Activated CD8-positive, alpha-beta memory T cell treated with anti-CD3 and anti-CD28 coated beads, Interleukin-2, amount 10 ng/mL, durations not matched to agents 7 days and 5 days (primary cell): ENCODE measurements around the gene DNAH7. TPM values are rescaled to one million over a fixed set of nuclear protein-coding genes. Genes with fewer than 3 reads are reported as not detected.

Experiments used
- ATAC-seq: fragments of 150-1000 bp; cut with Tn5 transposase; one replicate; pipeline ENCODE4 v1.10.0; 2021; ENCODE audit warnings: moderate library complexity
- CTCF ChIA-PET: fragments of 350-600 bp; sonication (Branson Sonifier 250); formaldehyde crosslinking; loops from one replicate; lab custom pipeline; 2021; ENCODE audit warnings: antibody characterized with exemption; lab: Charles Lee
- DNase-seq: peaks from one replicate; pipeline ENCODE4 v3.0.0-alpha.2; 2020
- H3K27ac Mint-ChIP-seq: one replicate; pipeline ENCODE4 v1.8.0; 2021; ENCODE audit warnings: mild to moderate bottlenecking, mixed read lengths
- H3K27me3 Mint-ChIP-seq: one replicate; pipeline ENCODE4 v1.8.0; 2021; ENCODE audit warnings: mixed read lengths
- H3K36me3 Mint-ChIP-seq: one replicate; pipeline ENCODE4 v1.8.0; 2021; ENCODE audit warnings: mild to moderate bottlenecking, mixed read lengths
- H3K4me1 Mint-ChIP-seq: one replicate; pipeline ENCODE4 v1.8.0; 2021; ENCODE audit warnings: mixed read lengths
- H3K4me3 Mint-ChIP-seq: one replicate; pipeline ENCODE4 v1.8.0; 2021; ENCODE audit warnings: mild to moderate bottlenecking, moderate library complexity, mixed read lengths
- H3K9me3 Mint-ChIP-seq: one replicate; pipeline ENCODE4 v1.8.0; 2022; ENCODE audit warnings: low read depth, mixed read lengths
- total RNA-seq, 2 experiments: library from RNA; stranded (reverse); gene quantifications; one replicate each; pipeline ENCODE4 v1.2.3, GENCODE V29; 2021

Gene DNAH7
- total RNA-seq, 2 experiments from 2014 or later = 0.20 TPM; not detected in 1

DNA sequence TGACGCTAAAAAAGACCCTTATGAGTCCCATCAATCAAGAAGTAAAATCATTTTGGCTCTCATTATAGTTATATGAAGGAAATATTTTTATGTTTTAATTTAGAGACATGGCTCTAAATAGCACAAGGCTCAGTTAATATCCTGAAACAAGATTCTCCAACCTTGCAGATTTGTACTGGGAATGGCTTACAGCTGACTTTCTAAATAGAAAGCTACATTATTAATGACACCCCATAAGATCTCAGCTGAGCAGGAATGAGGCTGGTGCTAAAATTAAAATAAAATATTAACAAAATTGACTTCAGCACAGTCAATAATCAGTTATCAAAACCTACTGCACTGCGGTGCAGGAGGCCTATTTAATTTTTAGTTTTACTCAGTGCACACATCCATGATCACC is 274.8 kb downstream of the DNAH7 start:
- Mint-ChIP-seq H3K27ac (no peak overlapping the region), H3K27me3 (no peaks in the 10 kb centered on the region), H3K4me1 (no peaks in the 10 kb centered on the region), H3K4me3 (no peak overlapping the region), H3K9me3 (peaks cover 3% of the 10 kb centered on the region), H3K36me3 (no peaks in the 10 kb centered on the region)
- DNase-seq = no peak
- CTCF ChIA-PET = no interaction called here
- no peak for ATAC-seq

DNA sequence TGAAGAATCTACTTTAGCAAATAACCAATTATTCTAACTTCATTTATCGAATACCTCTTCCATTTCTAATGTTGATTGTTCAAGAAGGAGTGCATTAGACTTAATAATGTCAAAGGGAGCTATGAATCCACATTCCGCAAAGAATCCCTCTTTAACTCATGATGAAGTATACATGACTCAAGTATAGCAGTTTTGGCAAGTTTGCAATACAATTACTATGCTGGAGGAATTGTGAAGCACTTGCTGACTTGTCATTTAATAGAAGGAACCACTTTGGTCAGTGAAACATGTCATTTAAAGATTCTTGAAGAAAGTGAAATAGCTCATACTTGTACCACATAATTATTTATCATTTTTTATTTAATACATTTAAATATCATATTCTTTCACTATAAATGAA is 286.5 kb downstream of the DNAH7 start:
- no peak overlapping the region for H3K4me3 Mint-ChIP-seq
- no peak for DNase-seq
- H3K27me3 Mint-ChIP-seq = peaks cover 2% of the 10 kb centered on the region
- CTCF ChIA-PET = no interaction called here
- ATAC-seq = no peak
- H3K36me3 Mint-ChIP-seq = no peaks in the 10 kb centered on the region
- H3K27ac Mint-ChIP-seq = no peak overlapping the region
- H3K9me3 Mint-ChIP-seq = no peaks in the 10 kb centered on the region
- H3K4me1 Mint-ChIP-seq = no peaks in the 10 kb centered on the region

DNA sequence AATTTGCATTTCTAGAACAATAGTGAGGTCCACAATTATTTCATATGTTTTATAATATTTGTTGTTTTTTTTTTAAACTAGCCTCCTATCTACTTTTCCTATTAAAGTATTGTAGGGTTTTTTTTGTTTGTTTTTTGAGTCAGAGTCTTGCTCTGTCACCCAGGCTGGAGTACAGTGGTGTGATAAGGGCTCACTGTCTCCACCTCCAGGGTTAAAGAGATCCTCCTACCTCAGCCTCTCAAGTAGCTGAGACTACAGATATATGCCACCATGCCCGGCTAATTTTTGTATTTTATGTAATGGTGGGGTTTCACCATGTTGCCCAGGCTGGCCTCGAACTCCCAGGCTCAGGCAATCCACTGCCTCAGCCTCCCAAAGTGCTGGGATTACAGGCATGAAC is 289.1 kb downstream of the DNAH7 start:
- ATAC-seq = no peak
- Mint-ChIP-seq H3K27ac (no peak overlapping the region), H3K4me1 (no peaks in the 10 kb centered on the region)

DNA sequence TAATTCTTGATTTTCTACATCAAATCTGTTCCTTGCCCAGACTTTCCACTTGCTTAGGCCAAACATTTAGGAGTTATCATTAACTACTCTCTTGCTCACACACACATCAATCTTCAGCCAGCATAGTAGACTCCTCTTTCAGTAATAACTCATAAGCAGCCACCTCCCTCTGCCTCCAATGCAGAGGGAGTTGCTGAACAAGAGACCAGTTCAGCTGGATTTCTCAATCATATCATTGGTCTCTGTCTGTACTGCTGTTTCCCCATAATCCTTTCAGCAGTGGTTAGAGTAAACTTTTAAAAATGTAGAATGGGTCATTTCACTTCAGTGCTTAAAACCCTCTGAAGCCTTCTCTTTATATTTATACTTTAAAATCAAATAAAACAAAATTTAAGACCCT is 298.7 kb downstream of the DNAH7 start:
- no peaks in the 10 kb centered on the region for H3K36me3 Mint-ChIP-seq
- H3K4me3 Mint-ChIP-seq = no peak overlapping the region
- CTCF ChIA-PET = no interaction called here
- no peaks in the 10 kb centered on the region for H3K9me3 Mint-ChIP-seq
- ATAC-seq = no peak
- H3K4me1 Mint-ChIP-seq = no peaks in the 10 kb centered on the region
- DNase-seq = no peak
- H3K27me3 Mint-ChIP-seq = no peaks in the 10 kb centered on the region
- no peak overlapping the region for H3K27ac Mint-ChIP-seq

More for the DNA sequence above, 289.1 kb downstream of the DNAH7 start:
- DNase-seq = no peak
- Mint-ChIP-seq H3K4me3 (no peak overlapping the region), H3K27me3 (peaks cover 2% of the 10 kb centered on the region), H3K9me3 (no peaks in the 10 kb centered on the region), H3K36me3 (no peaks in the 10 kb centered on the region)
- CTCF ChIA-PET = no interaction called here

DNA sequence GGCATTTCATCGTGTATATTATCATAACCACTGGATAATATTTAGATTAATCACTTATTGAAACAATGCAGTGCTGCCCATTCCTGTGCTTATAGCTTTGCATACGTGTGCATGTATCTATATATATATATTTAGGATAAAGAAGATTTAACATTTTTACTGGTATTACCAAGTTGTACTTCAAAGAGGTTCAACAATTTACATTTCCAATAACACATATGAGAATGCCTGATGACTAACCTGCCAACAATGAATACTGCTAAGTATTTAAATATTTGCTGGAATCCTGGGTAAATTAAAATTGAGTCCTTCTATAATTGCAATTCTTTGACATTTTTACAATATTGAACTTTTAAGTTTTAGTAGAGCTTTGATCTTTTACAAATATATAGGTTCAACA is 300.2 kb downstream of the DNAH7 start:
- ATAC-seq (no peak), DNase-seq (no peak)
- Mint-ChIP-seq H3K27me3 (no peaks in the 10 kb centered on the region), H3K27ac (no peak overlapping the region), H3K4me3 (no peak overlapping the region), H3K4me1 (no peaks in the 10 kb centered on the region), H3K9me3 (no peaks in the 10 kb centered on the region), H3K36me3 (no peaks in the 10 kb centered on the region)
- CTCF ChIA-PET = no interaction called here

DNA sequence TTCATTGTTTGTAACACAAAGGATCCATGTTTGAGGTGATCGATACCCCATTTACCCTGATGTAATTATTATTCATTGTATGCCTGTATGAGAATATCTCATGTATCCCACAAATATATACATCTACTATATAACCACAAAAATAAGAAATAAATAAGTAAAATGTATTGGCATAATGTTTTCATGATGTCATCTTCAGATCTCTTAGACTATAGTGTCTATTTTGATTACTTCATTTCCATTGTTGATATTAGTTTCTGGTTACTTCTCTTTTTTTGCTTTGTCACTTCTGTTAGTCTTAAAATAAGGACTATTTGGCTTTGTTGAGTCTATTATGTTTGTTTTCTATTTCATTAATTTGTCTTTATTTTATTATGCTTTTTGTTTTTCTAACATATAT is 301.9 kb downstream of the DNAH7 start:
- CTCF ChIA-PET = interaction anchor here (0.7 kb wide), 2 partner anchors 17 to 302 kb away, joined by 3 read pairs; no protein-coding TSS in a partner anchor
- DNase-seq = no peak
- Mint-ChIP-seq H3K4me3 (no peak overlapping the region), H3K27me3 (no peaks in the 10 kb centered on the region), H3K4me1 (no peaks in the 10 kb centered on the region), H3K27ac (no peak overlapping the region), H3K36me3 (no peaks in the 10 kb centered on the region), H3K9me3 (peaks cover 4% of the 10 kb centered on the region)
- ATAC-seq = no peak

DNA sequence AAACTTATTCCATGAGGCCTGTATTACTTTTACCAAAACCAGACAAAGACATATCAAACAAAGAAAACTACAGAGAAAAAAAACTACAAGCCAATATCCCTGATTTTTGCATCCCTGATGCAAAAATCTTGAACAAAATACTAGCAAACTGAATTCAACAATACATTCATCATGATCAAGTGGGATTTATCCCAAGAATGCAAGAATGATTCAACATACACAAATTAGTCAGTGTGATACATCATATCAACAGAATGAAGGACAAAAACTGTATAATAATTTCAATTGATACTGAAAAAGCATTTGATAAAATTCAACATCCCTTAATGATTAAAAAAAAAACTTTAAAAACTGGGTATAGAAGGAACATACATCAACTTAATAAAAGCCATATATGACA is 304.8 kb downstream of the DNAH7 start:
- H3K4me3 Mint-ChIP-seq = no peak overlapping the region
- ATAC-seq = no peak
- H3K4me1 Mint-ChIP-seq = no peaks in the 10 kb centered on the region
- DNase-seq = no peak
- no peak overlapping the region for H3K27ac Mint-ChIP-seq
- H3K27me3 Mint-ChIP-seq = no peaks in the 10 kb centered on the region
- H3K9me3 Mint-ChIP-seq = peaks cover 4% of the 10 kb centered on the region
- CTCF ChIA-PET = no interaction called here
- H3K36me3 Mint-ChIP-seq = no peaks in the 10 kb centered on the region

DNA sequence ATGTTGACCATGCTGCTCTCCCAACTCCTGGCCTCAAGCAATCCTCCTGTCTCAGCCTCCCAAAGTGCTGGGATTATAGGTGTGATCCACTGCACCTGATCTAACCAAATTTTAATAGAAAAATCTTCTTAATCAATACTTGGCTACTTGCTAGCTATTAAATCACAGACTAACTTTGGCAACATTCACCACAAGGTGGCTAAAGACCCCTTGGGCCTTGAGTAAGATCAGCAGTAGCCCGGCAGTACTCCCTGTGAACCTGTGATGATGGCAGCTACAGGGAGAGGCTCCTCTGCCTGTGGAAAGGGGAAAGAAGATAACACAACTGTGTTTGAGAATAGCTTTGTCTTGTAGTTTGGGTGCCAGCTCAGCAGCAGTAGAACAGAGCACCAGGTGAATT is 308.8 kb downstream of the DNAH7 start:
- CTCF ChIA-PET = no interaction called here
- no peak overlapping the region for H3K27ac Mint-ChIP-seq

DNA sequence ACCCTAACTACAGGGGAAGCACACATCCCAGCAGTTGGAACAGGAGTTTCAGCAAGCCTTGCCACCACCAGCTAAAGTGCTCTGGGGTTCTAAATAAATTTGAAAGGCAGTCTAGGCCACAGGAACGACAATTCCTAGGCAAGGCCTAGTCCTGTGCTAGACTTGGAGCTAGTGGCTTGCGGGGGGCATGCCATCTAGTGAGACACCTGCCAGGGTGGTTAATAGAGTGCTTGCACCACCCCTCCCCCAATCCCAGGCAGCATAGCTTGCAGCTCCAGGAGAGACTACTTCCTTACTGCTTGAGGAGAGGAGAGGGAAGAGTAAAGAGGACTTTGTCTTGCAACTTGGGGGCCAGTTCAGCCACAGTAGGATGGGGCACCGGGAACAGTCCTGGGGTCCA is 309.8 kb downstream of the DNAH7 start:
- no peaks in the 10 kb centered on the region for H3K27me3 Mint-ChIP-seq
- H3K36me3 Mint-ChIP-seq = no peaks in the 10 kb centered on the region
- no peak overlapping the region for H3K27ac Mint-ChIP-seq
- no peaks in the 10 kb centered on the region for H3K4me1 Mint-ChIP-seq
- DNase-seq (no peak), ATAC-seq (no peak)
- H3K9me3 Mint-ChIP-seq = peaks cover 4% of the 10 kb centered on the region
- CTCF ChIA-PET = no interaction called here
- no peak overlapping the region for H3K4me3 Mint-ChIP-seq

More for the DNA sequence above, 308.8 kb downstream of the DNAH7 start:
- no peaks in the 10 kb centered on the region for H3K36me3 Mint-ChIP-seq
- no peaks in the 10 kb centered on the region for H3K4me1 Mint-ChIP-seq
- no peak for ATAC-seq
- no peak for DNase-seq
- peaks cover 4% of the 10 kb centered on the region for H3K9me3 Mint-ChIP-seq
- no peak overlapping the region for H3K4me3 Mint-ChIP-seq
- H3K27me3 Mint-ChIP-seq = no peaks in the 10 kb centered on the region

DNA sequence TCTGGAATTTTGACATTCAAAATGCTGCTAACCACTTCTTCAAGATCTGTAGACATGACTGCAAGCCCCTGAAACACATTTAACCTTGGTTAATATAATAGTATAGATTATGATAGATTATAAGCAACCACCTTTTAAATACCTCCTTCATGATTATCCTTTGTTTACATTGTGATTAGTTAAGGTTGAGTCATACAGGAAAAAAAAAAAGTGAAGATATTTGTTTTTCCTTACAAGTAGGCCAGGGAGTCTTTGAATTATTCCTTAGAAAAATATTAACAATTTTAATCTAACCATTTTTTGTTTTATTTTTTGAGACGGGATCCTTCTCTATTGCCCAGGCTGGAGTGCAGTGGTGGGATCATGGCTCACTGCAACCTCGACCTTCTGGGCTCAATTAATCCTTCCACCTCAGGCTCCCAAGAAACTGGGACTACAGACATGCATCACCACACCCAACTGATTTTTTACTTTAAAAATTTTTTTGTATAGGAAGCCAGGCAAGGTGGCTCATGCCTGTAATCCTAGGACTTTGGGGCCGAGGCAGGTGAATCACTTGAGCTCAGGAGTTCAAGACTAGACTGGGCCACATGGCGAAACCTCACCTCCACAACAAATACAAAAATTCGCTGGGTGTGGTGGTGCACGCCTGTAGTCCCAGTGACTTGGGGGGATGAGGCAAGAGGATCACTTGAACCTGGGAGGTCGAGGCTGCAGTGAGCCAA is 312.3 kb downstream of the DNAH7 start:
- Mint-ChIP-seq H3K27ac (no peak overlapping the region), H3K36me3 (no peaks in the 10 kb centered on the region), H3K4me3 (no peak overlapping the region), H3K27me3 (no peaks in the 10 kb centered on the region), H3K4me1 (no peaks in the 10 kb centered on the region), H3K9me3 (no peaks in the 10 kb centered on the region)
- CTCF ChIA-PET = no interaction called here
- DNase-seq (no peak), ATAC-seq (no peak)

DNA sequence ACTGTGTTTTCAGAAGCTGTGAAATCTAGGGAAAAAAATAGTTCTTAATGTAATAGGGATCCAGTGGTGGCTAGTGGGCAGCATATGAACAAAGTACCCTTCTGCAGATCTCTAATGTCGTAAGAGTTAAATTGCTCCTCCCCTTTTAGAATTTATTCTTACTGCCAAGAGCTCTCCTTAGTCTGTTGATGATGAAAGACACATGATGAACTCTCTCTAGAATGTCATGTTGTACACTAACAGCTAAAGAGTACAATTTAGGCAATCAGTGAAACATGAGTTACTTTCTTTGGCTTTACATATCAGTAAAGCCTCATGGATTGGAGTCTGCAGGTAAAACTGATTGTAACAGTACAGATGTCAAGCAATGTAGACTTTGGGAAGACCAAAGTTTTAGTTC is 327.4 kb downstream of the DNAH7 start:
- no peaks in the 10 kb centered on the region for H3K4me1 Mint-ChIP-seq
- no peak overlapping the region for H3K27ac Mint-ChIP-seq
- no peaks in the 10 kb centered on the region for H3K9me3 Mint-ChIP-seq
- H3K36me3 Mint-ChIP-seq = peaks cover 14% of the 10 kb centered on the region
- no peaks in the 10 kb centered on the region for H3K27me3 Mint-ChIP-seq
- DNase-seq (no peak), ATAC-seq (no peak)
- CTCF ChIA-PET = no interaction called here
- no peak overlapping the region for H3K4me3 Mint-ChIP-seq

DNA sequence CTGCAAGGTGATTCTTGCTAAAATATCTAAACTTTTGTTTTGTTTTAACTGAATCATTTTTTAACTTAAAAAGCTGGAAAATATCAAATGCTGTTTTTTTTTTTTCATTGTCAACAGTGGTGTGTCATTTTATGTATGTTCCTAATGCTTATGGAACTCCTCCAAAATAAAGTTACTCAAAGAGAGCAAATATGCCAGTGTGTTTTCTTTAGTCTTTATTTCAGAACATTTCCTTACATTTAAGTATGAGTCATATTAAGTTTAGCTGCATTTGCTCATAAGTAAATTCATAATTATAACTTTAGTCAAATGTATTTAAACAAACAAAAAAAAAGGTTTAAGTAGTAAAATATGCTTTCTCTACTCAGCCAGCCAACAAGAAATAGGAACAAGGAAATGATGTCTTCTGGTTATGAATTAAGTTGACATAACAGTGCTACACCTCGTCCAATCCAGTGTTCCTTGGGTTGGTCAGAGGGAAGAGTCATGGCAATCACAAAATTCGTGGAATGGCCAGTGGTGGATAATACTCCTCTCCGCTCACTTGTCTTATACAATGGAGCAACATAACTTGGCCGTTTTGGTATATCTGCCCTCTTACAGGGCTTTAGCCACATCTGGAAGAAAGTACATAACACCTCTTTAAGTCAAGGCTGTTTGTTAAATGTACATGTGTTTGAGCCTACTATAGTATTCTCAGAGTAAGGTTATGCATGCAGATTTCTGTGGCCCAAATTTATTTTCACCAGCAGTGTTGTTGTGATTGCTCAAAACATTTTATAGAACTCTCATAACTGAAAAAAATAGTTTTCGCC is 330.9 kb downstream of the DNAH7 start:
- H3K9me3 Mint-ChIP-seq = no peaks in the 10 kb centered on the region
- no peak overlapping the region for H3K4me3 Mint-ChIP-seq
- H3K27ac Mint-ChIP-seq = no peak overlapping the region
- DNase-seq (no peak), ATAC-seq (no peak)
- CTCF ChIA-PET = no interaction called here
- no peaks in the 10 kb centered on the region for H3K4me1 Mint-ChIP-seq
- no peaks in the 10 kb centered on the region for H3K27me3 Mint-ChIP-seq
- H3K36me3 Mint-ChIP-seq = peaks cover 21% of the 10 kb centered on the region

DNA sequence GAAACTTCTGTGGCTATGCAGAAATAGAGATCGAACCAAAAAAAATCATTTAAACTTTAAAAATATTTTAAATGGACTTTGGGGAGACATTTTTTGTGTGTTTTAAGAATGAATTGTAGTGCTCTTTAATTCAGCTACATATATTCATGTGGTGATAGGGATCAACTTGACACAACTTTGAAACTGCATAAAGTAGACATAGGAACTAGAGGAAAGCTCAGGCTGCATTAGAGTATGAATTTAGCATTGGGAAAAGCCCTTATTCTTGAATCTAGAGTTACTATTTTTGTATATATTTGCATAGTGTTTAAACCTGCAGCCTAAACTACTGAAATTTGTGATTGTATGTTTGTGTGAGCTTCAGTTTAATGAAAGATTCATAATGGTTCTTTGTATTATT is 333.3 kb downstream of the DNAH7 start:
- Mint-ChIP-seq H3K36me3 (peaks cover 36% of the 10 kb centered on the region), H3K27ac (no peak overlapping the region), H3K4me1 (peaks cover 3% of the 10 kb centered on the region), H3K9me3 (no peaks in the 10 kb centered on the region), H3K27me3 (no peaks in the 10 kb centered on the region), H3K4me3 (no peak overlapping the region)
- ATAC-seq = no peak
- CTCF ChIA-PET = interaction anchor here (0.7 kb wide), 1 partner anchor 30 kb away, joined by 3 read pairs; no protein-coding TSS in a partner anchor
- DNase-seq = no peak

DNA sequence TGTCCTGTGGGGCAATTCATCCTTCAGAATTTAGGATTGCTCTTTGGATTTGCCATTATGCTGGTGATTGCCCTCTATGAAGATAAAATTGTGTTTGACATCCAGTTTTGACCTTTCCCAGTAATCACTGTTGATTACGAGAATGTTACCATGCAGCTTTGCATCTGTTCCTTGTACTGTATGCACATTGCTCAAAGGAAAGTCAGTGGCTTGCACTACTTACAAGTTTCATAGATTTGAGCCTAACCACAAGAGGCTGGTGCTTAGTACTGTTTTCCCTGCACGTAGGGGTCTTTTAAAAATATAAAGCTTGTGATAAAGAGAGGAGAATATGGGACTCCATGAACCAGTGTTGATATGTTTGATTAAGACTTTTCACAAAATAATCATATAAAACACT is 333.7 kb downstream of the DNAH7 start:
- ATAC-seq (no peak), DNase-seq (no peak)
- Mint-ChIP-seq H3K4me3 (no peak overlapping the region), H3K9me3 (no peaks in the 10 kb centered on the region), H3K36me3 (peaks cover 39% of the 10 kb centered on the region), H3K4me1 (peaks cover 4% of the 10 kb centered on the region), H3K27ac (no peak overlapping the region), H3K27me3 (no peaks in the 10 kb centered on the region)
- CTCF ChIA-PET = interaction anchor here (0.7 kb wide), 1 partner anchor 30 kb away, joined by 3 read pairs; no protein-coding TSS in a partner anchor
